Progenitor cell of endocrine pancreas (in vitro differentiated cells): ENCODE data around the gene FAM83E. TPM values are rescaled to one million over a fixed set of nuclear protein-coding genes. Genes with fewer than 3 reads are reported as not detected.
A peak's percentile ranks its signal among the peaks of the same experiment; 100 is the strongest.

ENCODE experiments used
- DNase-seq: peaks from one replicate; pipeline ENCODE4 v3.0.0; 2021; ENCODE audit warnings: low spot score; ENCODE audit not compliant: unreplicated experiment
- H3K27ac Mint-ChIP-seq: 2 replicates; pipeline ENCODE4 v1.8.0; 2021; ENCODE audit warnings: mild to moderate bottlenecking, moderate library complexity, mixed read lengths
- H3K27me3 Mint-ChIP-seq: 2 replicates; pipeline ENCODE4 v1.8.0; 2021; ENCODE audit warnings: mixed read lengths
- H3K36me3 Mint-ChIP-seq: 2 replicates; pipeline ENCODE4 v1.8.0; 2022; ENCODE audit warnings: mixed read lengths; ENCODE audit not compliant: insufficient read depth
- H3K4me1 Mint-ChIP-seq: 2 replicates; pipeline ENCODE4 v1.8.0; 2021; ENCODE audit warnings: low read depth, mixed read lengths
- H3K4me3 Mint-ChIP-seq: 2 replicates; pipeline ENCODE4 v1.8.0; 2021; ENCODE audit warnings: low read depth, mild to moderate bottlenecking, moderate library complexity, mixed read lengths
- H3K9me3 Mint-ChIP-seq: 2 replicates; pipeline ENCODE4 v1.8.0; 2021; ENCODE audit warnings: low read depth, mixed read lengths
- CTCF ChIP-seq: fragments of 200-600 bp; sonication (generic); IDR thresholded peaks from one replicate; pipeline ENCODE4 v1.5.0; 2021; ENCODE audit warnings: antibody characterized with exemption, mild to moderate bottlenecking; ENCODE audit not compliant: unreplicated experiment
- total RNA-seq: library from RNA; stranded (reverse); gene quantifications from 2 replicates; pipeline ENCODE4 v1.2.1, GENCODE V29; 2021

Gene FAM83E
- total RNA-seq, 1 donor from 2014 or later = 4.3 TPM

- Mint-ChIP-seq H3K4me1 (peaks cover 23% of the 10 kb centered on the region), H3K36me3 (peaks cover 4% of the 10 kb centered on the region), H3K27me3 (no peaks in the 10 kb centered on the region), H3K27ac (no peak overlapping the region), H3K9me3 (no peaks in the 10 kb centered on the region), H3K4me3 (peak overlapping the region; percentile 47)
- no peak for TF ChIP-seq CTCF
- no peak for DNase-seq
These were observed 12.5 kb upstream of the FAM83E start for GRCh38 chr19:48627201-48627864.

GRCh38 chr19:48625891-48626327 is 11.0 kb upstream of the FAM83E start:
- no peak for TF ChIP-seq CTCF
- peaks cover 4% of the 10 kb centered on the region for H3K36me3 Mint-ChIP-seq
- no peak for DNase-seq
- H3K4me3 Mint-ChIP-seq = peak overlapping the region; percentile 77
- H3K27ac Mint-ChIP-seq = no peak overlapping the region
- H3K4me1 Mint-ChIP-seq = peaks cover 25% of the 10 kb centered on the region
- no peaks in the 10 kb centered on the region for H3K27me3 Mint-ChIP-seq
- no peaks in the 10 kb centered on the region for H3K9me3 Mint-ChIP-seq

GRCh38 chr19:48624791-48625723 is 10.2 kb upstream of the FAM83E start:
- DNase-seq = no peak
- no peaks in the 10 kb centered on the region for H3K27me3 Mint-ChIP-seq
- H3K4me3 Mint-ChIP-seq = peak overlapping the region; percentile 77
- peaks cover 3% of the 10 kb centered on the region for H3K36me3 Mint-ChIP-seq
- TF ChIP-seq CTCF = no peak
- peaks cover 22% of the 10 kb centered on the region for H3K4me1 Mint-ChIP-seq
- peak overlapping the region; percentile 94 for H3K27ac Mint-ChIP-seq
- H3K9me3 Mint-ChIP-seq = no peaks in the 10 kb centered on the region

GRCh38 chr19:48624067-48624594 is 9.3 kb upstream of the FAM83E start:
- peak; percentile 97 for DNase-seq
- H3K4me3 Mint-ChIP-seq = peak overlapping the region; percentile 77
- H3K27me3 Mint-ChIP-seq = no peaks in the 10 kb centered on the region
- H3K9me3 Mint-ChIP-seq = no peaks in the 10 kb centered on the region
- H3K27ac Mint-ChIP-seq = peak overlapping the region; percentile 97
- no peak for TF ChIP-seq CTCF
- H3K4me1 Mint-ChIP-seq = peaks cover 26% of the 10 kb centered on the region
- peaks cover 4% of the 10 kb centered on the region for H3K36me3 Mint-ChIP-seq

- no peaks in the 10 kb centered on the region for H3K9me3 Mint-ChIP-seq
- no peak for DNase-seq
- peaks cover 3% of the 10 kb centered on the region for H3K36me3 Mint-ChIP-seq
- TF ChIP-seq CTCF = no peak
- H3K4me1 Mint-ChIP-seq = peaks cover 24% of the 10 kb centered on the region
- H3K27me3 Mint-ChIP-seq = no peaks in the 10 kb centered on the region
- H3K4me3 Mint-ChIP-seq = peak overlapping the region; percentile 77
- peak overlapping the region; percentile 97 for H3K27ac Mint-ChIP-seq
These were observed 8.7 kb upstream of the FAM83E start for GRCh38 chr19:48623556-48624066.
